Adrenal gland (tissue), 12 donors: ENCODE data around the gene PPIF. TPM values are rescaled to one million over a fixed set of nuclear protein-coding genes. Genes with fewer than 3 reads are reported as not detected.

Experiments used
- DNase-seq, 7 donors: peaks; one replicate each; pipeline ENCODE4 v3.0.0-alpha.2; 2019 to 2020
- H3K27ac ChIP-seq, 5 donors: fragments of 200-600 bp; sonication (generic) in 4 of 5; 1 replicate in 3 of 5; 2 replicates in 2 of 5; pipeline versions ENCODE4 v1.5.1 to v1.8.0; 2016 to 2020; ENCODE audit warnings: mild to moderate bottlenecking in 1 of 5
- H3K27me3 ChIP-seq: fragments of 200-600 bp; 2 replicates; pipeline ENCODE4 v1.8.0; 2021
- H3K36me3 ChIP-seq, 2 donors: fragments of 200-600 bp; replicated peaks in 1 of 2; 1 replicate in 1 of 2; 2 replicates in 1 of 2; pipeline versions ENCODE4 v1.5.1 to v1.8.0; 2018 to 2022
- H3K4me1 ChIP-seq, 2 donors: fragments of 200-600 bp; replicated peaks in 1 of 2; 1 replicate in 1 of 2; 2 replicates in 1 of 2; pipeline versions ENCODE4 v1.5.1 to v1.8.0; 2018 to 2021
- H3K4me3 ChIP-seq, 4 donors: fragments of 200-600 bp; sonication (generic) in 3 of 4; one replicate each; pipeline ENCODE4 v1.5.1; 2016 to 2018
- H3K9me3 ChIP-seq, 3 donors: fragments of 200-600 bp; sonication (generic) in 1 of 3; replicated peaks in 1 of 3; 1 replicate in 2 of 3; 2 replicates in 1 of 3; pipeline versions ENCODE4 v1.5.1 to v1.8.0; 2016 to 2021
- POLR2A ChIP-seq, 2 donors: fragments of 450-650 bp; IDR thresholded peaks; one replicate each; pipeline ENCODE4 v1.6.1; 2017; ENCODE audit warnings: antibody characterized with exemption in 2 of 2, mild to moderate bottlenecking in 2 of 2, moderate library complexity in 1 of 2
- WGBS, 4 donors: extraction: QIAGEN DNeasy Blood & Tissue Kit in 2 of 4; methylation state at CpG; one replicate each; pipeline versions ENCODE4 v1.1.5 to v1.1.7; 2013 to 2017; 5-methylcytosine and 5-hydroxymethylcytosine counted together
- intact Hi-C, 2 donors: fragments of 100-400 bp; cut with DNase I; formaldehyde crosslinking; loops; one replicate each; pipeline versions ENCODE4 v1.14.1 to v1.15.0; 2022 to 2023
- polyA plus RNA-seq, 3 donors: library from polyadenylated mRNA; stranded (reverse); fragments of 200-250 nt in 2 of 3; fragments of 350-450 nt in 1 of 3; fragmentation: Illumina TruSeq in 1 of 3; extraction: RNeasy Lipid Tissue Mini Kit (QIAGEN cat#74804) in 1 of 3; gene quantifications; one replicate each; pipeline ENCODE4 v1.2.3, GENCODE V29; 2013 to 2014
- total RNA-seq, 9 donors: library from RNA; depleted of rRNA in 4 of 9; stranded (reverse); fragments of >200 nt in 4 of 9; fragments of 120-200 nt in 1 of 9; fragmentation: NEBNext Ultra II Directional in 1 of 9; extraction: Animal tissue kit (Norgen Biotek cat#: 25700) in 1 of 9; gene quantifications; one replicate each; pipeline versions ENCODE4 v1.1.0 to v1.2.4, GENCODE V29; 2013 to 2023
- TF ChIP-seq, protein P1 (sequence below), 6 experiments: fragments of 450-650 bp in 4 of 6; fragments of 200-600 bp in 2 of 6; sonication (generic) in 1 of 6; IDR thresholded peaks; 1 replicate in 5 of 6; 2 replicates in 1 of 6; pipeline versions ENCODE4 v1.5.1 to v1.8.0; 2016 to 2021; ENCODE audit warnings: antibody characterized with exemption in 6 of 6, mild to moderate bottlenecking in 2 of 6, moderate library complexity in 1 of 6
- donor health status: healthy with polysubstance abuse.
- donor health status: Bipolar disorder and iron deficiency.
- donor health status: DM: yes; HTN: yes; CAD: no.
- donor health status: DM: no; HTN: no; CAD: no.
- donor health status: DM: no; HTN: no; CAD: no.
- donor health status: DM: yes; HTN: yes; CAD: no.

Gene PPIF
- total and polyA plus RNA-seq, 12 donors, result 43.8 to 619 (median 216) TPM

DNA sequence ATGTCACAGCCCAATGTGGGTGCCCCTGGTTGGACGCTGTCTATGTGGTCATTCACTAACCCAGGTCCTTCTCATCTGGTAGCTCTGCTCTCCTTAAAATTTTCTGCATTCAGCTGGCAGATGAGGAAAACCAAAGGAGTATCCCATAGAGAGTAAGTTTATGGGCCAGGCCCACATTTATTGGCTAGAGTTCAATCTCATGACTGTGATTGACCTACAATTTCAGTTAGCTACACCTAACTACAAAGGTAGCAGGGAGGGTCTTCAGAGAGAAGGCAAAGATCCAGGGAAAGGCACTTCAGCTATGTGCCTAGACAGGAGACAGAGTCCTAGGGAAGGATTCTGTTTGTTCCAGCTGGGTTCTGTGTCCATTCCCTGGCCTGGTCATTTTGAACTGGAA, 23.7 kb upstream of the PPIF start:
- TF ChIP-seq, protein P1, sequence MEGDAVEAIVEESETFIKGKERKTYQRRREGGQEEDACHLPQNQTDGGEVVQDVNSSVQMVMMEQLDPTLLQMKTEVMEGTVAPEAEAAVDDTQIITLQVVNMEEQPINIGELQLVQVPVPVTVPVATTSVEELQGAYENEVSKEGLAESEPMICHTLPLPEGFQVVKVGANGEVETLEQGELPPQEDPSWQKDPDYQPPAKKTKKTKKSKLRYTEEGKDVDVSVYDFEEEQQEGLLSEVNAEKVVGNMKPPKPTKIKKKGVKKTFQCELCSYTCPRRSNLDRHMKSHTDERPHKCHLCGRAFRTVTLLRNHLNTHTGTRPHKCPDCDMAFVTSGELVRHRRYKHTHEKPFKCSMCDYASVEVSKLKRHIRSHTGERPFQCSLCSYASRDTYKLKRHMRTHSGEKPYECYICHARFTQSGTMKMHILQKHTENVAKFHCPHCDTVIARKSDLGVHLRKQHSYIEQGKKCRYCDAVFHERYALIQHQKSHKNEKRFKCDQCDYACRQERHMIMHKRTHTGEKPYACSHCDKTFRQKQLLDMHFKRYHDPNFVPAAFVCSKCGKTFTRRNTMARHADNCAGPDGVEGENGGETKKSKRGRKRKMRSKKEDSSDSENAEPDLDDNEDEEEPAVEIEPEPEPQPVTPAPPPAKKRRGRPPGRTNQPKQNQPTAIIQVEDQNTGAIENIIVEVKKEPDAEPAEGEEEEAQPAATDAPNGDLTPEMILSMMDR (IDR thresholded peaks at IDR 0.05), result no peak
- TF ChIP-seq POLR2A (IDR thresholded peaks at IDR 0.05), result no peak
- WGBS, 4 donors, result 73 to 100% (median 86%) methylated on average over 1 of the region's 1 CpG
- intact Hi-C loops, result no loop called here
- DNase-seq, result no peak
- Histone ChIP-seq H3K9me3 (no peaks in the 10 kb centered on the region), H3K27ac (no peak overlapping the region), H3K27me3 (no peaks in the 10 kb centered on the region), H3K4me3 (no peak overlapping the region), H3K36me3 (no peaks in the 10 kb centered on the region), H3K4me1 (no peaks in the 10 kb centered on the region)

DNA sequence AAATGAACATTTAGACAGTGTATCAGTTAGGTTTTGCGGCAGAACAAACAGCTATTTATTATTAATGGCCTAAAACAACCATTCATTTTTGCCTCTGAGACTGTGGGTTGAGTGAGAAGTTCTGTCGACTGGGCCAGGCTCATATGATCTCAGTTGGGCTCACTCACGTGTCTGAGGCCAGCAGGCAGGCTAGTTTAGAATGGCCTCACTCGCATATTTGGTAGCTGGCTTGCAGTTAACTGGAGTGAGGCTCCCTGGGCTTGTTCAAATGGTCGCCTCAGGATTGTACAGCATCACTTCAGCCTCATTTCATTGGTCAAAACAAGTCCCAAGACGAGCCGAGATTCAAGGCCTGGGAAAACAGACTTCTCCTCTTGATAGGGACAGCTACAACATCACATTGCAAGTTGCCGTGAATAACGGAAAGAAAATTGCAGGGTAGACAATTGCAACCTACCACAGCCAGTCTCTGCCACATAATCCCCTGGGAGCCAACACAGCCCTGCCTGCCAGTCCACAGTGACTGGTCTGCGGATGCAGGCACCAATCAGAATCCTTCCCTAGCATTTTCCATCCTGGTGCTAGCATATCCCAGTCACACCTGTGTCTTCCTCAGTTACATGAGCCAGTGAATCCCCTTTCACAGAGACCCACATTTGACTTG, 23.1 kb upstream of the PPIF start:
- Histone ChIP-seq H3K27ac (no peak overlapping the region), H3K27me3 (no peaks in the 10 kb centered on the region), H3K4me1 (no peaks in the 10 kb centered on the region), H3K4me3 (no peak overlapping the region), H3K36me3 (no peaks in the 10 kb centered on the region), H3K9me3 (no peaks in the 10 kb centered on the region)
- DNase-seq, result no peak
- no peak for TF ChIP-seq POLR2A (IDR thresholded peaks at IDR 0.05)
- TF ChIP-seq, protein P1 (IDR thresholded peaks at IDR 0.05), result no peak
- WGBS, 4 donors, result 88 to 94% (median 90%) methylated on average over 9 to 10 of the region's 10 CpGs
- intact Hi-C loops, result no loop called here

DNA sequence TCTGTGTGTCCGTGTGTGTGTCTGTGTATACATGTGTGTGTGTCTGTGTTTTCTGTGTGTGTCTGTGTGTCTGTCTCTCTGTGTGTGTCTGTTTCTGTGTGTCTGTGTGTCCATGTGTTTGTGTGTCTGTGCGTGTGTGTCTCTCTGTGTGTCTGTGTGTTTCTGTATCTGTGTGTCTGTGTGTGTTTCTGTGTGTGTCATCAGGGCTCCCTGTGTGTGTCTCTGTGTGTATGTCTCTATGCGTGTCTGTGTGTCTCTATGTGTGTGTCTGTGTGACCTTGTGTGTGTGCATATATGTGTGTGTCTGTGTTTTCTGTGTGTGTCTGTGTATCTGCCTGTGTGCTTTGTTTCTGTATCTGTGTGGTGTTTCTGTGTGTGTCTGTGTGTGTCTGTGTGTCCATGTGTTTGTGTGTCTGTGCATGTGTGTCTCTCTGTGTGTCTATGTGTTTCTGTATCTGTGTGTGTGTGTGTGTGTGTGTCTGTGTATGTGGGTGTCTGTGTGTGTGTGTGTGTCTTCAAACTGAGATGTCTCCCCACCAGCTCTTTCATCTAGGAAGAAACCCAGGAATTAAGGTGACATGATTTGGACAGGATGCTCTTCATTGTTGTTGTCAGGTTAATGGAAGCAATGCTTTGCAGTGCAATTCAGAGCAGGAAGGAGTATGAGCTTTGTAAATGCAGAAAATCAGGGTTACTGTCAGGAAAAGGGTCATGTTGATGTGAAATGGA, 20.7 kb upstream of the PPIF start:
- 80 to 90% (median 84%) methylated on average over 3 of the region's 3 CpGs for WGBS, 4 donors

DNA sequence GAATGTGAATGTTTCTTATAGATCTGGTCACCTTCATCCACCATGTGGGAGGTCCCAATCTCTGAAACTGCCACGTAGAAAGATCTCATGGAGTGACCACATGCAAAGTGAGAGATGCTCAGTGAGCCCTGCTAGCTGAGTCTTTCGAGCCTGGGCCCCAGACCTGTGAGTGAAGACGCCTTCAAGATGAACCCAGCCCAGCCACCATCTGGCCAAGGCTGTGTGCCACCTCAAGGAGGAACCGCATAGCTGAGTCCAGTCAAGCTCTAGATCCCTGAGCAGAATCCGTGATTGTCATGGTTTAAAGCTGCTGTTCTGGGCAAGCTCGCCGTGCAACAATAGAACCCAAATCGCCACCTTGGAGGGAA, 20.2 kb upstream of the PPIF start:
- intact Hi-C loops, result no loop called here
- Histone ChIP-seq H3K27ac (no peak overlapping the region), H3K27me3 (no peaks in the 10 kb centered on the region), H3K4me3 (no peak overlapping the region), H3K9me3 (no peaks in the 10 kb centered on the region), H3K36me3 (no peaks in the 10 kb centered on the region), H3K4me1 (no peaks in the 10 kb centered on the region)
- DNase-seq, result no peak
- 88 to 95% (median 94%) methylated on average over 7 to 8 of the region's 8 CpGs for WGBS, 4 donors
- TF ChIP-seq, protein P1 (IDR thresholded peaks at IDR 0.05), result no peak
- no peak for TF ChIP-seq POLR2A (IDR thresholded peaks at IDR 0.05)

More for the DNA sequence above, 20.7 kb upstream of the PPIF start:
- Histone ChIP-seq H3K9me3 (no peaks in the 10 kb centered on the region), H3K36me3 (no peaks in the 10 kb centered on the region), H3K4me1 (no peaks in the 10 kb centered on the region), H3K4me3 (no peak overlapping the region), H3K27me3 (no peaks in the 10 kb centered on the region), H3K27ac (no peak overlapping the region)
- intact Hi-C loops, result no loop called here
- no peak for TF ChIP-seq POLR2A (IDR thresholded peaks at IDR 0.05)
- TF ChIP-seq, protein P1 (IDR thresholded peaks at IDR 0.05), result no peak
- no peak for DNase-seq
